Neural cell (in vitro differentiated cells): ENCODE data around the gene HIPK2. TPM values are rescaled to one million over a fixed set of nuclear protein-coding genes. Genes with fewer than 3 reads are reported as not detected.

Experiments
- H2AFZ ChIP-seq: fragments of 200-600, 300-800 bp; sonication (generic), shearing (Covaris generic); 2 replicates; pipeline ENCODE4 v1.6.0; 2014; ENCODE audit warnings: low read depth, mild to moderate bottlenecking, antibody characterized with exemption, low read length, moderate library complexity
- H3F3A ChIP-seq: fragments of 200-600 bp; shearing (Covaris generic); 2 replicates; pipeline ENCODE4 v1.6.1; 2016; ENCODE audit warnings: mild to moderate bottlenecking, moderate library complexity, mixed read lengths, antibody characterized with exemption, low read length; ENCODE audit not compliant: insufficient read depth, poor library complexity, severe bottlenecking
- H3K27ac ChIP-seq: fragments of 200-600, 300-800 bp; sonication (generic), shearing (Covaris generic); 2 replicates; pipeline ENCODE4 v1.5.1; 2014; ENCODE audit warnings: mild to moderate bottlenecking, low read length, moderate library complexity
- H3K27me3 ChIP-seq: fragments of 300-800, 200-600 bp; sonication (generic), shearing (Covaris generic); 2 replicates; pipeline ENCODE4 v1.6.0; 2014; ENCODE audit warnings: mild to moderate bottlenecking, low read depth, low read length, moderate library complexity; ENCODE audit not compliant: insufficient read depth
- H3K36me3 ChIP-seq: fragments of 300-800, 200-600 bp; sonication (generic), shearing (Covaris generic); 2 replicates; pipeline ENCODE4 v1.5.1; 2014; ENCODE audit warnings: mild to moderate bottlenecking, antibody characterized with exemption, low read length, moderate library complexity; ENCODE audit not compliant: insufficient read depth
- H3K4me2 ChIP-seq: fragments of 300-800, 200-600 bp; sonication (generic), shearing (Covaris generic); 2 replicates; pipeline ENCODE4 v1.6.0; 2014; ENCODE audit warnings: mild to moderate bottlenecking, low read length
- H3K4me3 ChIP-seq: fragments of 300-800, 200-600 bp; sonication (generic), shearing (Covaris generic); 2 replicates; pipeline ENCODE4 v1.5.1; 2014; ENCODE audit warnings: mild to moderate bottlenecking, low read length, moderate library complexity
- H3K79me2 ChIP-seq: fragments of 200-600 bp; shearing (Covaris generic); replicated peaks from 2 replicates; pipeline ENCODE4 v1.6.0; 2014; ENCODE audit warnings: mild to moderate bottlenecking, low read length, moderate library complexity; ENCODE audit not compliant: insufficient read depth
- H3K9ac ChIP-seq: fragments of 300-800, 200-600 bp; sonication (generic), shearing (Covaris generic); 2 replicates; pipeline ENCODE4 v1.6.1; 2016; ENCODE audit warnings: mild to moderate bottlenecking, low read length, mixed read lengths
- H3K9me2 ChIP-seq: fragments of 200-600 bp; shearing (Covaris generic); 2 replicates; pipeline ENCODE4 v1.6.1; 2016; ENCODE audit warnings: mild to moderate bottlenecking, low read length, mixed read lengths; ENCODE audit not compliant: insufficient read depth
- H3K9me3 ChIP-seq: fragments of 200-600, 300-800 bp; sonication (generic), shearing (Covaris generic); 2 replicates; pipeline ENCODE4 v1.6.1; 2016; ENCODE audit warnings: mild to moderate bottlenecking, mixed run types, low read length, moderate library complexity, mixed read lengths
- H4K20me1 ChIP-seq: fragments of 200-600 bp; shearing (Covaris generic); 2 replicates; pipeline ENCODE4 v1.6.1; 2016; ENCODE audit warnings: mild to moderate bottlenecking, mixed run types; ENCODE audit not compliant: insufficient read depth
- EP300 ChIP-seq: fragments of 450-650 bp; conservative IDR thresholded peaks from 2 replicates; pipeline ENCODE4 v1.6.1; 2014; ENCODE audit warnings: antibody characterized with exemption, mild to moderate bottlenecking, moderate library complexity; ENCODE audit not compliant: poor library complexity, severe bottlenecking
- EZH2 ChIP-seq: fragments of 200-600, 300-800 bp; shearing (Covaris generic), sonication (generic); IDR thresholded peaks from 2 replicates; pipeline ENCODE4 v1.6.1; 2014; ENCODE audit warnings: antibody characterized with exemption, low read length, borderline replicate concordance, mild to moderate bottlenecking; ENCODE audit not compliant: insufficient read depth, poor library complexity, severe bottlenecking
- MXI1 ChIP-seq: fragments of 450-650 bp; conservative IDR thresholded peaks from 2 replicates; pipeline ENCODE4 v1.6.1; 2014; ENCODE audit warnings: antibody characterized with exemption, mild to moderate bottlenecking; ENCODE audit not compliant: poor library complexity, severe bottlenecking
- POLR2AphosphoS5 ChIP-seq: IDR thresholded peaks from 2 replicates; pipeline ENCODE4 v1.6.1; 2012
- RAD21 ChIP-seq: fragments of 450-650 bp; conservative IDR thresholded peaks from 2 replicates; pipeline ENCODE4 v1.6.1; 2014; ENCODE audit warnings: antibody characterized with exemption, mild to moderate bottlenecking, moderate library complexity
- SMC3 ChIP-seq: fragments of 450-650 bp; conservative IDR thresholded peaks from 2 replicates; pipeline ENCODE4 v1.6.1; 2014; ENCODE audit warnings: antibody characterized with exemption, mild to moderate bottlenecking, moderate library complexity; ENCODE audit not compliant: poor library complexity
- TAF1 ChIP-seq: IDR thresholded peaks from 2 replicates; pipeline ENCODE4 v1.6.1; 2012; ENCODE audit warnings: low read depth
- polyA plus RNA-seq: library from polyadenylated mRNA; depleted of rRNA; stranded (reverse); fragments of >200 nt; gene quantifications from 2 replicates; pipeline ENCODE4 v1.2.3, GENCODE V29; 2014
- TF ChIP-seq, protein P1 (sequence below): IDR thresholded peaks from 2 replicates; pipeline ENCODE4 v1.6.1; 2012; ENCODE audit warnings: borderline replicate concordance
- TF ChIP-seq, protein P2 (sequence below): fragments of 450-650 bp; IDR thresholded peaks from 2 replicates; pipeline ENCODE4 v1.5.1; 2014; ENCODE audit warnings: antibody characterized with exemption, mild to moderate bottlenecking, moderate library complexity; ENCODE audit not compliant: poor library complexity, severe bottlenecking

Gene HIPK2
- polyA plus RNA-seq, 1 donor from 2014 or later: 8.5 TPM

DNA sequence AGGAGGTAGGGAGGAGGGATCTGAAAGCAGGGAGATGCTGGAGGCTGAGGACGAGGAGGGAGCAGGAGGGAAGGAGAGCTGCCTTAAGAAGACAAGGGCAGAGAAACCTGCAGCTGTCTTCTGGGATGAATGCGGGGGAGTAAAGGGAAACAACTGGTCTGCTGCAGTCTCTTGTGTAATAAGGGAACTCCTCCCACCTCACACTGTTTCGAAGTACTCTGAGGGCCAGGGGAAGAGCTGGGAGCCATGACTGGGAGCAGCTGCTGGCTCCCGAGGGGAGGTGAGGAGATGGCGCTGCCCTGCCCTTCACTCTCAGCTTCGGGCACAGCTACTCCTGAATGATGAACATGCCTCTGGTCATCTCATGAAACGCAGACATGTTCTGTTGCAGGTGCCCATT is 189.2 kb downstream of the HIPK2 start:
- Histone ChIP-seq H2AFZ (no peak overlapping the region), H3K27me3 (no peaks in the 10 kb centered on the region), H3K9me3 (no peaks in the 10 kb centered on the region), H3F3A (no peaks in the 10 kb centered on the region), H3K4me3 (no peak overlapping the region), H3K27ac (no peak overlapping the region), H3K9ac (no peak overlapping the region), H3K4me2 (no peak overlapping the region), H3K79me2 (no peaks in the 10 kb centered on the region), H3K9me2 (no peaks in the 10 kb centered on the region), H4K20me1 (no peaks in the 10 kb centered on the region), H3K36me3 (peaks cover 4% of the 10 kb centered on the region)
- TF ChIP-seq, protein P1, sequence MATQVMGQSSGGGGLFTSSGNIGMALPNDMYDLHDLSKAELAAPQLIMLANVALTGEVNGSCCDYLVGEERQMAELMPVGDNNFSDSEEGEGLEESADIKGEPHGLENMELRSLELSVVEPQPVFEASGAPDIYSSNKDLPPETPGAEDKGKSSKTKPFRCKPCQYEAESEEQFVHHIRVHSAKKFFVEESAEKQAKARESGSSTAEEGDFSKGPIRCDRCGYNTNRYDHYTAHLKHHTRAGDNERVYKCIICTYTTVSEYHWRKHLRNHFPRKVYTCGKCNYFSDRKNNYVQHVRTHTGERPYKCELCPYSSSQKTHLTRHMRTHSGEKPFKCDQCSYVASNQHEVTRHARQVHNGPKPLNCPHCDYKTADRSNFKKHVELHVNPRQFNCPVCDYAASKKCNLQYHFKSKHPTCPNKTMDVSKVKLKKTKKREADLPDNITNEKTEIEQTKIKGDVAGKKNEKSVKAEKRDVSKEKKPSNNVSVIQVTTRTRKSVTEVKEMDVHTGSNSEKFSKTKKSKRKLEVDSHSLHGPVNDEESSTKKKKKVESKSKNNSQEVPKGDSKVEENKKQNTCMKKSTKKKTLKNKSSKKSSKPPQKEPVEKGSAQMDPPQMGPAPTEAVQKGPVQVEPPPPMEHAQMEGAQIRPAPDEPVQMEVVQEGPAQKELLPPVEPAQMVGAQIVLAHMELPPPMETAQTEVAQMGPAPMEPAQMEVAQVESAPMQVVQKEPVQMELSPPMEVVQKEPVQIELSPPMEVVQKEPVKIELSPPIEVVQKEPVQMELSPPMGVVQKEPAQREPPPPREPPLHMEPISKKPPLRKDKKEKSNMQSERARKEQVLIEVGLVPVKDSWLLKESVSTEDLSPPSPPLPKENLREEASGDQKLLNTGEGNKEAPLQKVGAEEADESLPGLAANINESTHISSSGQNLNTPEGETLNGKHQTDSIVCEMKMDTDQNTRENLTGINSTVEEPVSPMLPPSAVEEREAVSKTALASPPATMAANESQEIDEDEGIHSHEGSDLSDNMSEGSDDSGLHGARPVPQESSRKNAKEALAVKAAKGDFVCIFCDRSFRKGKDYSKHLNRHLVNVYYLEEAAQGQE: no peak
- no peak for TF ChIP-seq TAF1
- no peak for TF ChIP-seq EZH2
- TF ChIP-seq POLR2AphosphoS5: no peak
- TF ChIP-seq RAD21: no peak
- TF ChIP-seq EP300: no peak
- no peak for TF ChIP-seq MXI1
- TF ChIP-seq SMC3: no peak
- TF ChIP-seq, protein P2, sequence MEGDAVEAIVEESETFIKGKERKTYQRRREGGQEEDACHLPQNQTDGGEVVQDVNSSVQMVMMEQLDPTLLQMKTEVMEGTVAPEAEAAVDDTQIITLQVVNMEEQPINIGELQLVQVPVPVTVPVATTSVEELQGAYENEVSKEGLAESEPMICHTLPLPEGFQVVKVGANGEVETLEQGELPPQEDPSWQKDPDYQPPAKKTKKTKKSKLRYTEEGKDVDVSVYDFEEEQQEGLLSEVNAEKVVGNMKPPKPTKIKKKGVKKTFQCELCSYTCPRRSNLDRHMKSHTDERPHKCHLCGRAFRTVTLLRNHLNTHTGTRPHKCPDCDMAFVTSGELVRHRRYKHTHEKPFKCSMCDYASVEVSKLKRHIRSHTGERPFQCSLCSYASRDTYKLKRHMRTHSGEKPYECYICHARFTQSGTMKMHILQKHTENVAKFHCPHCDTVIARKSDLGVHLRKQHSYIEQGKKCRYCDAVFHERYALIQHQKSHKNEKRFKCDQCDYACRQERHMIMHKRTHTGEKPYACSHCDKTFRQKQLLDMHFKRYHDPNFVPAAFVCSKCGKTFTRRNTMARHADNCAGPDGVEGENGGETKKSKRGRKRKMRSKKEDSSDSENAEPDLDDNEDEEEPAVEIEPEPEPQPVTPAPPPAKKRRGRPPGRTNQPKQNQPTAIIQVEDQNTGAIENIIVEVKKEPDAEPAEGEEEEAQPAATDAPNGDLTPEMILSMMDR: no peak

DNA sequence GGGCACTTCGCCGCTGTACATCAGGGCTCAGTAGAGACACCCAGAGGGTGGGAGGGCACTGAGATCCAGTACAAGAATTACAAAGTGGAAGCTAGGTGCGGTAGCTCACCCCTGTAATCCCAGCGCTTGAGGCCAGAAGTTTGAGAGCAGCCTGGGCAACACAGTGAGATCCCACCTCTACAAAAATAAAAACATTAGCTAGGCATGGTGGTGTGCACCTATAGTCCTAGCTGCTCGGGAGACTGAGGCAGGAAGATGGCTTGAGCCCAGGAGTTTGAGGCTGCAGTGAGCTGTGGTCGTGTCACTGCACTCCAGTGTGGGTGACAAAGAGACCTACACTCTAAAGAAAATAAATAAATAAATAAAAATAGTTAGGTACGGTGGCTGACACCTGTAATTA is 190.3 kb downstream of the HIPK2 start:
- Histone ChIP-seq H3K36me3 (peaks cover 4% of the 10 kb centered on the region), H3K9ac (no peak overlapping the region), H3K9me3 (no peaks in the 10 kb centered on the region), H4K20me1 (no peaks in the 10 kb centered on the region), H3F3A (no peaks in the 10 kb centered on the region), H3K4me3 (no peak overlapping the region), H3K4me2 (no peak overlapping the region), H3K79me2 (no peaks in the 10 kb centered on the region), H3K9me2 (no peaks in the 10 kb centered on the region), H3K27me3 (no peaks in the 10 kb centered on the region), H2AFZ (no peak overlapping the region), H3K27ac (no peak overlapping the region)
- TF ChIP-seq, protein P1: no peak
- TF ChIP-seq SMC3 (no peak), MXI1 (no peak)
